Activated CD8-positive, alpha-beta T cell treated with anti-CD3 and anti-CD28 coated beads for 36 hours (primary cell): Measurements from ENCODE around the gene AGBL4. TPM values are rescaled to one million over a fixed set of nuclear protein-coding genes. Genes with fewer than 3 reads are reported as not detected.

Experiments
- ATAC-seq: fragments of 200-7000 bp; cut with Tn5 transposase; one replicate; pipeline ENCODE4 v1.10.0; 2021; ENCODE audit warnings: mild to moderate bottlenecking, moderate library complexity
- CTCF ChIA-PET: fragments of 350-600 bp; sonication (Branson Sonifier 250); formaldehyde crosslinking; loops from one replicate; lab custom pipeline; 2021; ENCODE audit warnings: antibody characterized with exemption; lab: Charles Lee
- POLR2A ChIA-PET: fragments of 350-600 bp; sonication (Branson Sonifier 250); formaldehyde crosslinking; loops from one replicate; lab custom pipeline; 2021; ENCODE audit warnings: antibody characterized with exemption; lab: Charles Lee
- DNase-seq: peaks from one replicate; pipeline ENCODE4 v3.0.0-alpha.2; 2020
- H3K27ac Mint-ChIP-seq: one replicate; pipeline ENCODE4 v1.8.0; 2021; ENCODE audit warnings: mild to moderate bottlenecking, mixed read lengths
- H3K27me3 Mint-ChIP-seq: one replicate; pipeline ENCODE4 v1.8.0; 2021; ENCODE audit warnings: mixed read lengths
- H3K36me3 Mint-ChIP-seq: one replicate; pipeline ENCODE4 v1.8.0; 2021; ENCODE audit warnings: low read depth, mixed read lengths
- H3K4me1 Mint-ChIP-seq: one replicate; pipeline ENCODE4 v1.8.0; 2021; ENCODE audit warnings: low read depth, mixed read lengths
- H3K4me3 Mint-ChIP-seq: one replicate; pipeline ENCODE4 v1.8.0; 2021; ENCODE audit warnings: mild to moderate bottlenecking, moderate library complexity, mixed read lengths
- H3K9me3 Mint-ChIP-seq: one replicate; pipeline ENCODE4 v1.8.0; 2021; ENCODE audit warnings: mixed read lengths
- intact Hi-C: fragments of 100-400 bp; cut with micrococcal nuclease; formaldehyde crosslinking; loops from one replicate; pipeline ENCODE4 v1.10.0; 2022
- total RNA-seq, 2 experiments: library from RNA; stranded (reverse); gene quantifications; one replicate each; pipeline ENCODE4 v1.2.3, GENCODE V29; 2021
- TF ChIP-seq, protein P1 (sequence below): fragments of 200-600 bp; IDR thresholded peaks from one replicate; pipeline ENCODE4 v1.8.0; 2022; ENCODE audit warnings: antibody characterized with exemption, mild to moderate bottlenecking

The AGBL4 gene
- total RNA-seq, 2 experiments from 2014 or later: 0.14 TPM; not detected in 1

DNA sequence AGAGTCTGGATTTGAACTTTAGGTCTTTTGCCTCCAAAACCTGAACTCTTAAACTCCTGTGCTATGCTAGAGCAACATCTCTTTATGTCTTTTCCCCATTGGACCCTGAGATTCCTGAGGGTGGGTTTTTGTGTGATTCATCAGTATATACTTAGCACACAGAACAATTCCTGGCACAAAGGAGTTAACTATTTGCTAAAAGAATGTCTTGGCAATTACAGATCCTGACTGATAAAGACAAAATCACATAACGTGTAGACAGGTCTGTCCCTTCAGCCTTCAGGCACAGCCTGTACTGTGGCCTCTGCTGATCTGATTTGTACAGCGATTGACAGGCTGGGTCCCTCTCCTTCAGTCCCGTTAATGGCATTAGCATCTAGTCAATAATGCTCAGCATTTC lies 1084.7 kb downstream of the AGBL4 start:
- DNase-seq: no peak
- no peak overlapping the region for H3K27ac Mint-ChIP-seq
- H3K36me3 Mint-ChIP-seq: no peaks in the 10 kb centered on the region
- no peaks in the 10 kb centered on the region for H3K4me1 Mint-ChIP-seq
- no peak for ATAC-seq
- intact Hi-C loops: no loop called here
- ChIA-PET POLR2A (no interaction called here), CTCF (no interaction called here)
- peaks cover 9% of the 10 kb centered on the region for H3K27me3 Mint-ChIP-seq
- TF ChIP-seq, protein P1, sequence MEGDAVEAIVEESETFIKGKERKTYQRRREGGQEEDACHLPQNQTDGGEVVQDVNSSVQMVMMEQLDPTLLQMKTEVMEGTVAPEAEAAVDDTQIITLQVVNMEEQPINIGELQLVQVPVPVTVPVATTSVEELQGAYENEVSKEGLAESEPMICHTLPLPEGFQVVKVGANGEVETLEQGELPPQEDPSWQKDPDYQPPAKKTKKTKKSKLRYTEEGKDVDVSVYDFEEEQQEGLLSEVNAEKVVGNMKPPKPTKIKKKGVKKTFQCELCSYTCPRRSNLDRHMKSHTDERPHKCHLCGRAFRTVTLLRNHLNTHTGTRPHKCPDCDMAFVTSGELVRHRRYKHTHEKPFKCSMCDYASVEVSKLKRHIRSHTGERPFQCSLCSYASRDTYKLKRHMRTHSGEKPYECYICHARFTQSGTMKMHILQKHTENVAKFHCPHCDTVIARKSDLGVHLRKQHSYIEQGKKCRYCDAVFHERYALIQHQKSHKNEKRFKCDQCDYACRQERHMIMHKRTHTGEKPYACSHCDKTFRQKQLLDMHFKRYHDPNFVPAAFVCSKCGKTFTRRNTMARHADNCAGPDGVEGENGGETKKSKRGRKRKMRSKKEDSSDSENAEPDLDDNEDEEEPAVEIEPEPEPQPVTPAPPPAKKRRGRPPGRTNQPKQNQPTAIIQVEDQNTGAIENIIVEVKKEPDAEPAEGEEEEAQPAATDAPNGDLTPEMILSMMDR: no peak
- H3K4me3 Mint-ChIP-seq: no peak overlapping the region
- no peaks in the 10 kb centered on the region for H3K9me3 Mint-ChIP-seq

DNA sequence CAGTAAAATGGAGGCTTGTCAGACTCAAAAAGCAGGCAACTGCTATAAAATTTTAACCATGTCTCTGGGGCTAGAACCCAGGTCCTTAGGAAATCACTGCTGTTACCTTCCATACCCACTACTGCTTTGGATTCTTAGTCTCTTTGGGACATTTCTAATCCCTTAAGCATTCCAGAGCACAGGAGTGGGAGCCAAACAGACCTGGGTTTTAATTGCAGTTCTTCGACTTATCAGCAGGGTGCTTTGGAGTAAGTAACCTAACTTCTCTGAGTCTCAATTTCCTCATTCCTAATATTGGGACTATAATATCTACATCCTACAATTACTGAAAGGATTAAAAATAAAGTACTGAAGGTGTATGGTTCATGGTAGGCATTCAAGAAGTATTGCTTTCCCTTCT lies 1086.0 kb downstream of the AGBL4 start:
- intact Hi-C loops: no loop called here
- Mint-ChIP-seq H3K27me3 (peaks cover 10% of the 10 kb centered on the region), H3K27ac (no peak overlapping the region), H3K36me3 (no peaks in the 10 kb centered on the region), H3K4me1 (no peaks in the 10 kb centered on the region), H3K9me3 (no peaks in the 10 kb centered on the region), H3K4me3 (no peak overlapping the region)
- CTCF ChIA-PET: no interaction called here
- TF ChIP-seq, protein P1: no peak
- no peak for ATAC-seq
- POLR2A ChIA-PET: no interaction called here
- no peak for DNase-seq

DNA sequence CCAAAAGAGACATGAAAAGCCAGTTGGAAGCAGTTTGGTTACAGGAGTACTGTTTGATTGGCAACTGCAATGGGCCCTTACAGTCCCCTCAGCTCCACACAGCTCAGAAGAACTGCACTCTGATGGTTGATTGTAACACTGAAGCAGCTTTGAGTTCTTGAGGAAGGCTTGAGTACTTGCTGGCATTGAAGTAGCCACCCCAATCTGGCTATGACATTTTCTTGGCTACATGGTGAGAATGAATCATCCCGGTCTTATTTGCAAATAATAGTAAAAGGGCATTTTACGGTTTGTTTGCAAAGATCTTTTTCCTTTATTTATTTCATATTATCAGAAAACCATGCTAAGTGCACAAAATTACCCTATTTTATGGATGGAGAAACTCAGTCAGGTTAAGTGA lies 1087.3 kb downstream of the AGBL4 start:
- Mint-ChIP-seq H3K4me1 (no peaks in the 10 kb centered on the region), H3K27ac (no peak overlapping the region), H3K36me3 (no peaks in the 10 kb centered on the region), H3K4me3 (no peak overlapping the region), H3K27me3 (peaks cover 10% of the 10 kb centered on the region), H3K9me3 (no peaks in the 10 kb centered on the region)
- DNase-seq (no peak), ATAC-seq (no peak)
- intact Hi-C loops: no loop called here
- TF ChIP-seq, protein P1: no peak
- CTCF ChIA-PET: no interaction called here
- POLR2A ChIA-PET: no interaction called here

DNA sequence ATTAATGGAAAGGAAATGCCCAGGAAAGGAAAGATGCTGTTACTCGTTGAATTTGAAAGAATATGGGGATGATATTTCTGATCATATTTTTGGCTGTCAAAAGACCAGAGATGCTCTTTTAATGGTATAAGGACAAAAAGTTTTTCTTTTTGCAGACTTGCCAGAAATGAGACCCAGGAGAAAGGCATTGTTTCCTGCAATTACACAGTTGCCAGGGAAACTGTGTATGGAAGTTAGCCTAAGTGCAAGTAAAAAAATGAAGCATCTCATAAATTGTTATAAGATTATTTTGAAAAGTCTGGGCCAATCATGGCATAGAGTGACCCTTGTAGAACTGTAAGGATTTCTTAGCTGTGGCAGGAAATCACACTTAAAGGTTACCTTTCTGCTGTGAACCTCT lies 1091.4 kb downstream of the AGBL4 start:
- ChIA-PET CTCF (no interaction called here), POLR2A (interaction anchor here (0.7 kb wide), 1 partner anchor 388 kb away, joined by 5 read pairs; no protein-coding TSS in a partner anchor)
- Mint-ChIP-seq H3K9me3 (no peaks in the 10 kb centered on the region), H3K4me1 (no peaks in the 10 kb centered on the region), H3K4me3 (no peak overlapping the region), H3K27ac (no peak overlapping the region), H3K27me3 (peaks cover 10% of the 10 kb centered on the region), H3K36me3 (no peaks in the 10 kb centered on the region)
- DNase-seq: no peak
- intact Hi-C loops: no loop called here
- TF ChIP-seq, protein P1: no peak
- ATAC-seq: no peak

DNA sequence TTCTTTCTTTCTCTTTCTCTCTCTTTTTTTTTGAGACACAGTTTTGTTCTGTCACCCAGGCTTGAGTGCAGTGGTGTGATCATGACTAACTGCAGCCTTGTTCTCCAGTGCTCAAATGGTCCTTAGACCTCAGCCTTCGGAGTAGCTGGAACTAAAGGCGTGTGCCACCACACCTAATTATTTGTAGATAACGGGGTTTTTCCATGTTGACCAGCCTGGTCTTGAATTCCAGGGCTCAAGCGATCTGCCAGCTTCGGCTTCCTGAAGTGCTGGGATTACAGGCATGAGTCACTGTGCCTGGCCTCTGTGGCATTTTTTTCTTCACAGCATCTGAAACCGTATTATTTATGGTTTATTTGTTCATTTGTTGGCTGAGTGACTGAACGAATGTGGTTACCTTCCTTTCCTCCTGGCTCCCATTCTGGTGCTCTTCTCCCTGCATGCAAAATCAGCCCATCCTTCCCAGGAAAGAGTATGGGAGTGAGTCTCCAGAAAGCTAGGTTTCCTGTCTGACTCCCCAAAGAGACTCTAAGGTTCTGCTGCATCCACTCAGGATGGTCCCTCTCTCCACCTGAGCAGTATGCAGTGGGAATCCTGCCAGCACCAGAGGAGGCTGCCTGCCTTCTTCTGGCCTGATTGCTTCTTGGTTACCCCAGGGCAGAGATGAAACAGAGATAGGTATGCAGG lies 1092.1 kb downstream of the AGBL4 start:
- H3K4me3 Mint-ChIP-seq: no peak overlapping the region
- ATAC-seq: no peak
- POLR2A ChIA-PET: no interaction called here

More for the DNA sequence above, 1092.1 kb downstream of the AGBL4 start:
- Mint-ChIP-seq H3K27me3 (peaks cover 10% of the 10 kb centered on the region), H3K4me1 (no peaks in the 10 kb centered on the region), H3K9me3 (no peaks in the 10 kb centered on the region), H3K36me3 (no peaks in the 10 kb centered on the region), H3K27ac (no peak overlapping the region)
- DNase-seq: no peak
- TF ChIP-seq, protein P1: no peak
- CTCF ChIA-PET: no interaction called here
- intact Hi-C loops: no loop called here
